Type B pancreatic cell (in vitro differentiated cells): ENCODE data around the gene ZNF366. TPM values are rescaled to one million over a fixed set of nuclear protein-coding genes. Genes with fewer than 3 reads are reported as not detected.

Experiments used
- DNase-seq: peaks from one replicate; pipeline ENCODE4 v3.0.0; 2021; ENCODE audit warnings: mixed read lengths; ENCODE audit not compliant: unreplicated experiment; ENCODE audit errors: extremely low spot score
- H3K27ac Mint-ChIP-seq: 2 replicates; pipeline ENCODE4 v1.8.0; 2021; ENCODE audit warnings: mild to moderate bottlenecking, mixed read lengths
- H3K27me3 Mint-ChIP-seq: 2 replicates; pipeline ENCODE4 v1.8.0; 2021; ENCODE audit warnings: mixed read lengths
- H3K36me3 Mint-ChIP-seq: 2 replicates; pipeline ENCODE4 v1.8.0; 2021; ENCODE audit warnings: mixed read lengths
- H3K4me1 Mint-ChIP-seq: one replicate; pipeline ENCODE4 v1.8.0; 2021; ENCODE audit warnings: mixed read lengths; ENCODE audit not compliant: unreplicated experiment
- H3K4me3 Mint-ChIP-seq: 2 replicates; pipeline ENCODE4 v1.8.0; 2021; ENCODE audit warnings: mild to moderate bottlenecking, mixed read lengths
- H3K9me3 Mint-ChIP-seq: 2 replicates; pipeline ENCODE4 v1.8.0; 2021; ENCODE audit warnings: mixed read lengths
- CTCF ChIP-seq: fragments of 200-600 bp; sonication (generic); conservative IDR thresholded peaks from 2 replicates; pipeline ENCODE4 v1.5.0; 2021; ENCODE audit warnings: antibody characterized with exemption, mild to moderate bottlenecking
- total RNA-seq: library from RNA; stranded (reverse); gene quantifications from 2 replicates; pipeline ENCODE4 v1.2.1, GENCODE V29; 2021; ENCODE audit warnings: low replicate concordance

The ZNF366 gene
- total RNA-seq, 1 donor from 2014 or later: not detected

DNA sequence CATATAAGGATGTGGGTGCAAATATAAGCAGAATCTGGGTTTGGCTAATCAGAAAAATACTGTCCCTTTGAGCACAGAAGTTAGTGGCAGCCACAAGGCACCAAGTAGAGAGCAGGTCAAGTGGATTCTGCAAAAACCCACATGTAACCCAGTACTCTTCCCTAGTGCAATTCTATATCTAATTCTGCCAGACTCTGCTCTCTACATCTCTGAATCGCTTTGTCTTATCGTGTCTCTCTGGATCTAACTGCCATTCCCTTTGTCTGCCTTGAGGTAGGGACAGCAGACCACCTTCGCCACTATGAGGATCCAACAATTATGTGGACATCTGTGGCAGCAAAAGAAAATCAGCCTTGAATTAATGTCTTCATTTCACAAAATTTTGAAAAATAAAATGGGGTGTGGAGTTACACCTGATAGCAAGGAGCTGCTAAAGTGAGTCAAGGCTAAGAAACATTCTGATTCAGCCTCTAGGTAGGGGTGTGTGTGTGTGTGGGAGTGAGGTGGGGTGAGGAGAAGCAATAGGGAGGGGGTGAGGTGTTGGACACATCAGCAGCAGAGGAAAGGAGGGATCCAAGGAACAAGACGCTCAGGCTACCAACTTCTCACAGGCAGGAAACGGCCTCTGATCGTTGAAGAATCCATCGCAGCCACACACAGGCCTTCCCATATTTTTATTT lies 33.7 kb upstream of the ZNF366 start:
- no peak for TF ChIP-seq CTCF
- no peak overlapping the region for H3K27ac Mint-ChIP-seq
- no peaks in the 10 kb centered on the region for H3K27me3 Mint-ChIP-seq
- no peak overlapping the region for H3K4me3 Mint-ChIP-seq
- no peaks in the 10 kb centered on the region for H3K36me3 Mint-ChIP-seq
- DNase-seq: no peak
- H3K9me3 Mint-ChIP-seq: peaks cover 5% of the 10 kb centered on the region
- H3K4me1 Mint-ChIP-seq: no peaks in the 10 kb centered on the region

DNA sequence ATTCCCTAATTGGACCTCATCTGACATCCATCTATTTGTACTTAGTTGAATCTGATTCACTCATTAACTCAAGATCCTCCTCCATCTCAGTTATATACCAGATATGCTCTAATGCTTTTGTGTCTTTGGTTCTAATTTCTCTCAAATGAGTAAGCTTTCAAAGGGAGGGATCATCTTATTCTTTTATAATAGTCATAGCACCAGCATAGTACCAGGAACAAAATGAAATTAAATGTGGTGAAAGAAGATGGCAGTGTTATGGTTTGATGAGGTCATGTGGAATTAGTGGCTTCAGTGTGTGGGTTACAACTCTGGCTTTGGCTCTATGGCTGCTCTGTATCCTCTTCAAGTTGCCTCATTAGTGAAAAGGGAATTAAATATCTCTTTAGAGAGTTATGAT lies 32.5 kb upstream of the ZNF366 start:
- no peaks in the 10 kb centered on the region for H3K4me1 Mint-ChIP-seq
- H3K4me3 Mint-ChIP-seq: no peak overlapping the region
- no peak overlapping the region for H3K27ac Mint-ChIP-seq
- no peak for TF ChIP-seq CTCF
- no peaks in the 10 kb centered on the region for H3K36me3 Mint-ChIP-seq
- no peak for DNase-seq
- no peaks in the 10 kb centered on the region for H3K27me3 Mint-ChIP-seq
- H3K9me3 Mint-ChIP-seq: no peaks in the 10 kb centered on the region

GRCh38 chr5:72539038-72539437 lies 31.8 kb upstream of the ZNF366 start:
- Mint-ChIP-seq H3K9me3 (no peaks in the 10 kb centered on the region), H3K4me1 (no peaks in the 10 kb centered on the region), H3K36me3 (no peaks in the 10 kb centered on the region), H3K27me3 (no peaks in the 10 kb centered on the region), H3K27ac (no peak overlapping the region), H3K4me3 (no peak overlapping the region)
- no peak for TF ChIP-seq CTCF
- no peak for DNase-seq

- H3K27me3 Mint-ChIP-seq: no peaks in the 10 kb centered on the region
- no peak overlapping the region for H3K27ac Mint-ChIP-seq
- TF ChIP-seq CTCF: no peak
- no peaks in the 10 kb centered on the region for H3K4me1 Mint-ChIP-seq
- H3K36me3 Mint-ChIP-seq: no peaks in the 10 kb centered on the region
- H3K4me3 Mint-ChIP-seq: no peak overlapping the region
- no peak for DNase-seq
- no peaks in the 10 kb centered on the region for H3K9me3 Mint-ChIP-seq
These were observed 30.0 kb upstream of the ZNF366 start for GRCh38 chr5:72537166-72537565.

- no peak for TF ChIP-seq CTCF
- peaks cover 5% of the 10 kb centered on the region for H3K4me1 Mint-ChIP-seq
- H3K4me3 Mint-ChIP-seq: no peak overlapping the region
- no peaks in the 10 kb centered on the region for H3K36me3 Mint-ChIP-seq
- H3K9me3 Mint-ChIP-seq: no peaks in the 10 kb centered on the region
- H3K27me3 Mint-ChIP-seq: no peaks in the 10 kb centered on the region
- no peak for DNase-seq
- no peak overlapping the region for H3K27ac Mint-ChIP-seq
These were observed 24.4 kb upstream of the ZNF366 start for GRCh38 chr5:72531496-72532190.
